Panc1 (cell line): Measurements from ENCODE around the gene NEK7. TPM values are rescaled to one million over a fixed set of nuclear protein-coding genes. Genes with fewer than 3 reads are reported as not detected.

Experiments used
- ATAC-seq: fragments of 200-7000 bp; cut with Tn5 transposase; 2 replicates; pipeline ENCODE4 v1.9.1; 2020; ENCODE audit warnings: mild to moderate bottlenecking, moderate library complexity
- BruUV-seq: library from RNA; stranded (reverse); fragments of 400-500 nt; replicated peaks from 2 replicates; lab custom pipeline; 2021; lab: Mats Ljungman, UMichigan
- CTCF ChIA-PET: fragments of 300-600 bp; sonication (Branson Sonifier 250); formaldehyde crosslinking; loops from one replicate; lab custom pipeline; 2022; ENCODE audit warnings: antibody characterized with exemption; lab: Charles Lee
- POLR2A ChIA-PET: fragments of 300-600 bp; sonication (Branson Sonifier 250); formaldehyde crosslinking; loops from one replicate; lab custom pipeline; 2022; ENCODE audit warnings: antibody characterized with exemption; lab: Charles Lee
- DNase-seq: peaks from one replicate; pipeline ENCODE4 v3.0.0-alpha.2; 2010; ENCODE audit warnings: low read depth, low spot score
- H3K27ac ChIP-seq: 2 replicates; pipeline ENCODE4 v1.5.1; 2011; ENCODE audit warnings: mild to moderate bottlenecking, low read length, inconsistent platforms
- H3K27me3 ChIP-seq: fragments of 200-500 bp; sonication (Bioruptor generic); 2 replicates; pipeline ENCODE4 v1.6.0; 2014; ENCODE audit warnings: low read length, inconsistent platforms; ENCODE audit not compliant: control insufficient read depth, insufficient read depth
- H3K36me3 ChIP-seq: fragments of 200-500 bp; sonication (Bioruptor generic); 2 replicates; pipeline ENCODE4 v1.5.1; 2014; ENCODE audit warnings: inconsistent platforms, mild to moderate bottlenecking, low read length, moderate library complexity; ENCODE audit not compliant: control insufficient read depth, insufficient read depth
- H3K4me1 ChIP-seq: 2 replicates; pipeline ENCODE4 v1.5.1; 2011; ENCODE audit warnings: inconsistent platforms, mild to moderate bottlenecking, low read length, moderate library complexity; ENCODE audit not compliant: control insufficient read depth, insufficient read depth
- H3K4me3 ChIP-seq, 2 experiments: 2 replicates each; pipeline ENCODE4 v1.5.1; 2011 to 2012; ENCODE audit warnings: low read depth in 2 of 2, low read length in 2 of 2, mild to moderate bottlenecking in 2 of 2, inconsistent platforms in 1 of 2, moderate library complexity in 1 of 2
- H3K9me3 ChIP-seq: fragments of 200-500 bp; sonication (Bioruptor generic); 2 replicates; pipeline ENCODE4 v1.5.1; 2014; ENCODE audit warnings: low read depth, mild to moderate bottlenecking, inconsistent platforms, low read length, moderate library complexity; ENCODE audit not compliant: control insufficient read depth, insufficient read depth
- POLR2AphosphoS5 ChIP-seq: IDR thresholded peaks from 2 replicates; pipeline ENCODE4 v1.6.1; 2012; ENCODE audit warnings: mild to moderate bottlenecking, low read depth, low read length, moderate library complexity
- REST ChIP-seq, 2 experiments: IDR thresholded peaks; 2 replicates each; pipeline ENCODE4 v1.6.1; 2011 to 2012; ENCODE audit warnings: low read depth in 2 of 2, control low read depth in 1 of 2, low read length in 1 of 2, mild to moderate bottlenecking in 1 of 2, moderate library complexity in 1 of 2; ENCODE audit not compliant: insufficient read depth in 1 of 2
- SIN3A ChIP-seq: IDR thresholded peaks from 2 replicates; pipeline ENCODE4 v1.6.1; 2012; ENCODE audit warnings: low read depth, mild to moderate bottlenecking, low read length, moderate library complexity, borderline replicate concordance; ENCODE audit not compliant: insufficient read depth
- TCF7L2 ChIP-seq: IDR thresholded peaks from 2 replicates; pipeline ENCODE4 v1.6.1; 2011; ENCODE audit warnings: mild to moderate bottlenecking, low read depth, low read length, inconsistent platforms
- in situ Hi-C: cut with HindIII; loops from 2 replicates; pipeline ENCODE4 v1.10.0; 2016; ENCODE audit warnings: low sequenced_read_pairs, low pct_unique_long_range_greater_than_20kb
- intact Hi-C: fragments of 100-400 bp; cut with micrococcal nuclease; formaldehyde crosslinking; loops from one replicate; pipeline ENCODE4 v1.10.0; 2022; ENCODE audit not compliant: unreplicated experiment
- total RNA-seq: library from RNA; stranded (reverse); gene quantifications from one replicate; pipeline ENCODE4 v1.2.1, GENCODE V29; 2021; ENCODE audit not compliant: unreplicated experiment
- TF ChIP-seq, protein P1 (sequence below): fragments of 450-650 bp; IDR thresholded peaks from 2 replicates; pipeline ENCODE4 v1.5.1; 2017; ENCODE audit warnings: mild to moderate bottlenecking

The NEK7 gene
- total RNA-seq, 1 experiment from 2014 or later, result 53.0 TPM

DNA sequence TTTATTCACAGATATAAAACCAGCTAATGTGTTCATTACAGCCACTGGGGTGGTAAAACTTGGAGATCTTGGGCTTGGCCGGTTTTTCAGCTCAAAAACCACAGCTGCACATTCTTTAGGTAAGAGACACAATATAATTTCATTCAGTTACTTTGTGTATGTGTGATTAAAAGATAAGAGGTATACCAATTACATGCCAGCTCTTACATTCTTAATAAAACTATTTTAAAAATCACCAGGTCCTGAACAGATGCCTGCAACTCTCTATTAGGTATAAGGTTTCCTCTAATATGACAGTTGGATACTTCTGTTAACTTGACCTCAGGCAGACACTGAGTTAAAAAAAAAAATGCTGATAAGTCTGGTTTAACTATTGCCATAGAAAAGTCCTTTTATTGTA, 122.1 kb downstream of the NEK7 start:
- no peak overlapping the region for H3K27ac ChIP-seq
- H3K27me3 ChIP-seq, result no peaks in the 10 kb centered on the region
- no peaks in the 10 kb centered on the region for H3K4me1 ChIP-seq
- DNase-seq, result no peak
- H3K36me3 ChIP-seq, result no peaks in the 10 kb centered on the region; the same call in 1 of the 2 replicates
- intact Hi-C loops, result no loop called here
- no peaks in the 10 kb centered on the region for H3K9me3 ChIP-seq
- no peak for ATAC-seq
- in situ Hi-C loops, result no loop called here
- CTCF ChIA-PET, result no interaction called here
- TF ChIP-seq POLR2AphosphoS5 (no peak), TCF7L2 (no peak), REST (IDR thresholded peaks at IDR 0.05; ENCODE audit: insufficient read depth in 1 of 2, low read depth in 2 of 2, low read length in 1 of 2) (no peak), SIN3A (no peak)
- TF ChIP-seq, protein P1, sequence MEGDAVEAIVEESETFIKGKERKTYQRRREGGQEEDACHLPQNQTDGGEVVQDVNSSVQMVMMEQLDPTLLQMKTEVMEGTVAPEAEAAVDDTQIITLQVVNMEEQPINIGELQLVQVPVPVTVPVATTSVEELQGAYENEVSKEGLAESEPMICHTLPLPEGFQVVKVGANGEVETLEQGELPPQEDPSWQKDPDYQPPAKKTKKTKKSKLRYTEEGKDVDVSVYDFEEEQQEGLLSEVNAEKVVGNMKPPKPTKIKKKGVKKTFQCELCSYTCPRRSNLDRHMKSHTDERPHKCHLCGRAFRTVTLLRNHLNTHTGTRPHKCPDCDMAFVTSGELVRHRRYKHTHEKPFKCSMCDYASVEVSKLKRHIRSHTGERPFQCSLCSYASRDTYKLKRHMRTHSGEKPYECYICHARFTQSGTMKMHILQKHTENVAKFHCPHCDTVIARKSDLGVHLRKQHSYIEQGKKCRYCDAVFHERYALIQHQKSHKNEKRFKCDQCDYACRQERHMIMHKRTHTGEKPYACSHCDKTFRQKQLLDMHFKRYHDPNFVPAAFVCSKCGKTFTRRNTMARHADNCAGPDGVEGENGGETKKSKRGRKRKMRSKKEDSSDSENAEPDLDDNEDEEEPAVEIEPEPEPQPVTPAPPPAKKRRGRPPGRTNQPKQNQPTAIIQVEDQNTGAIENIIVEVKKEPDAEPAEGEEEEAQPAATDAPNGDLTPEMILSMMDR, result no peak
- POLR2A ChIA-PET, result no interaction called here
- no peak overlapping the region for H3K4me3 ChIP-seq
- BruUV-seq, result no TSS peak

GRCh38 chr1:198280080-198280479, 123.3 kb downstream of the NEK7 start:
- no peaks in the 10 kb centered on the region for H3K27me3 ChIP-seq
- no peaks in the 10 kb centered on the region for H3K9me3 ChIP-seq
- ChIA-PET CTCF (no interaction called here), POLR2A (no interaction called here)
- TF ChIP-seq SIN3A, result no peak
- TF ChIP-seq, protein P1, result no peak
- TF ChIP-seq REST (IDR thresholded peaks at IDR 0.05; ENCODE audit: insufficient read depth in 1 of 2, low read depth in 2 of 2, low read length in 1 of 2), result no peak
- no peak for TF ChIP-seq TCF7L2
- no peak for TF ChIP-seq POLR2AphosphoS5
- H3K27ac ChIP-seq, result no peak overlapping the region
- ATAC-seq (no peak), DNase-seq (no peak)
- intact Hi-C loops, result no loop called here
- no peak overlapping the region for H3K4me3 ChIP-seq
- BruUV-seq, result no TSS peak
- in situ Hi-C loops, result no loop called here
- H3K36me3 ChIP-seq, result no peaks in the 10 kb centered on the region; the same call in 1 of the 2 replicates
- H3K4me1 ChIP-seq, result no peaks in the 10 kb centered on the region
